HG03378 (cell line): Measurements from ENCODE around the gene IL25.
"Not testable (repeated sequence)": the region's sequence is repeated elsewhere in the genome, so short reads cannot be mapped to it uniquely, and the experiment has no call there.

Experiments used
- ATAC-seq: cut with Tn5 transposase; IDR thresholded peaks from one replicate; pipeline ENCODE4 v1.9.1; 2021; ENCODE audit warnings: mild to moderate bottlenecking, moderate library complexity; ENCODE audit not compliant: unreplicated experiment

Gene IL25

DNA sequence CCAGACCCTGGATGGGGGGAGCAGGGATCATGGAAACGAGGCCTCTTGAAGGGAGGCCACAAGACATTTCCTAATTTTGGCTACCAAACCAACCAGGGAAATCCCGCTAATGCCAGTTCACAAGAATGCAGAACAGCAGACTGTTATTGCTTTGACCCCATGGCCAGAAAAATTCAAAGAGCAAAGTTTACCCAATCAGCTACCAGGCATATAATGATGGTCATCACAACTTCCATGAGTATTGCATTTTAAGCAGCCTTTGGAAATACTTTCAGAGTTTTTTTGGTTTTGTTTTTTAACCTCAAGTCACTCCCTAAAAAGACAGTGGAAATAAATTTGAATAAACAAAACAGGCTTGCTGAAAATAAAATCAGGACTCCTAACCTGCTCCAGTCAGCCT is at the start of gene IL25:
IL25 (plus strand) TSS at position 301 of the 400 bp plus-strand sequence.
- ATAC-seq = no peak

DNA sequence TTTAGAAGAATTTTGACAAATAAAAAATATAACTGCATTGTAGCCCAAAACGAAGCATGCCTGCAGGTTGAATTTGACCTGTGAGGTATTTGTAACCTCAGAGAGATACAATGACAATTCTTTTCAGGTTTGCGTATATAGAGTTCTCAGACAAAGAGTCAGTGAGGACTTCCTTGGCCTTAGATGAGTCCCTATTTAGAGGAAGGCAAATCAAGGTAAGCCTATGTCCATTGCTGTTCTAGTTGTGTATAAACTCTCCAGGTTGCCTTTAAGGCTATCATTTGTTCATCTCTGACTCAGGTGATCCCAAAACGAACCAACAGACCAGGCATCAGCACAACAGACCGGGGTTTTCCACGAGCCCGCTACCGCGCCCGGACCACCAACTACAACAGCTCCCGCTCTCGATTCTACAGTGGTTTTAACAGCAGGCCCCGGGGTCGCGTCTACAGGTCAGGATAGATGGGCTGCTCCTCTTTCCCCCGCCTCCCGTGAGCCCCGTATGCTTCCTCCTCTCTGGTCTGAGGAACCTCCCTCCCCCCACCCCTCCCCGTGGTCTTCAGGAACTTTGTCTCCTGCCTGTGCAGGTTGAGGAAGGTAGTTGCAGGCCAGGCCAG is 48.7 kb upstream of the IL25 start:
- no peak for ATAC-seq

DNA sequence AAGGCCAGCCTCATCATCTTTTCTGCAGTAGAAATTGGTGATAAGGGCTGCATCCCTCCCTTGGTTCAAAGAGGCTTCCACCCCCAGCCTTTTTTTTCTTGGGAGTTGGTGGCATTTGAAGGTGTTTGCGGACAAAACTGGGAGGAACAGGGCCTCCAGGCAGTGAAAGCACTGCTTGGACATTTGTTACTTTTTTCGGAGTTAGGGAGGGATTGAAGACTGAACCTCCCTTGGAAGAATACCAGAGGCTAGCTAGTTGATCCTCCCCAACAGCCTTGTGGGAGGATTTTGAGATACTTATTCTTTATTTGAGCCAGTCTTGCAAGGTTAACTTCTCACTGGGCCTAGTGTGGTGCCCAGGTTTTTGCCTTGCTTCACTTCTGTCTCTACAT is 48.2 kb upstream of the IL25 start:
- ATAC-seq = no peak

DNA sequence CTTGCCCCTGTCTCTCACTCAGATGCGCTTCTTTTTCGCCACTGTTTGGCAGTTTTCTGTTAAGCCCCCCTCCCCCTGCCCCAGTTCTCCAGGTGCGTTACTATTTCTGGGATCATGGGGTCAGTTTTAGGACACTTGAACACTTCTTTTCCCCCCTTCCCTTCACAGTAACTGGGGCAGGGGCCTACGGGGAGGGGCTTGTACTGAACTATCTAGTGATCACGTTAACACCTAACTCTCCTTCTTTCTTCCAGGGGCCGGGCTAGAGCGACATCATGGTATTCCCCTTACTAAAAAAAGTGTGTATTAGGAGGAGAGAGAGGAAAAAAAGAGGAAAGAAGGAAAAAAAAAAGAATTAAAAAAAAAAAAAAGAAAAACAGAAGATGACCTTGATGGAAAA is 47.6 kb upstream of the IL25 start:
- ATAC-seq = no peak

DNA sequence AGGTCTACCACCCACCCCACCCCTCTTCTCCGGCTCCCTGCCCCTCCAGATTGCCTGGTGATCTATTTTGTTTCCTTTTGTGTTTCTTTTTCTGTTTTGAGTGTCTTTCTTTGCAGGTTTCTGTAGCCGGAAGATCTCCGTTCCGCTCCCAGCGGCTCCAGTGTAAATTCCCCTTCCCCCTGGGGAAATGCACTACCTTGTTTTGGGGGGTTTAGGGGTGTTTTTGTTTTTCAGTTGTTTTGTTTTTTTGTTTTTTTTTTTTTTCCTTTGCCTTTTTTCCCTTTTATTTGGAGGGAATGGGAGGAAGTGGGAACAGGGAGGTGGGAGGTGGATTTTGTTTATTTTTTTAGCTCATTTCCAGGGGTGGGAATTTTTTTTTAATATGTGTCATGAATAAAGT is 46.9 kb upstream of the IL25 start:
- ATAC-seq = not testable (repeated sequence)

GRCh38 chr14:23326491-23327332 is 45.9 kb upstream of the IL25 start:
- ATAC-seq = no peak

DNA sequence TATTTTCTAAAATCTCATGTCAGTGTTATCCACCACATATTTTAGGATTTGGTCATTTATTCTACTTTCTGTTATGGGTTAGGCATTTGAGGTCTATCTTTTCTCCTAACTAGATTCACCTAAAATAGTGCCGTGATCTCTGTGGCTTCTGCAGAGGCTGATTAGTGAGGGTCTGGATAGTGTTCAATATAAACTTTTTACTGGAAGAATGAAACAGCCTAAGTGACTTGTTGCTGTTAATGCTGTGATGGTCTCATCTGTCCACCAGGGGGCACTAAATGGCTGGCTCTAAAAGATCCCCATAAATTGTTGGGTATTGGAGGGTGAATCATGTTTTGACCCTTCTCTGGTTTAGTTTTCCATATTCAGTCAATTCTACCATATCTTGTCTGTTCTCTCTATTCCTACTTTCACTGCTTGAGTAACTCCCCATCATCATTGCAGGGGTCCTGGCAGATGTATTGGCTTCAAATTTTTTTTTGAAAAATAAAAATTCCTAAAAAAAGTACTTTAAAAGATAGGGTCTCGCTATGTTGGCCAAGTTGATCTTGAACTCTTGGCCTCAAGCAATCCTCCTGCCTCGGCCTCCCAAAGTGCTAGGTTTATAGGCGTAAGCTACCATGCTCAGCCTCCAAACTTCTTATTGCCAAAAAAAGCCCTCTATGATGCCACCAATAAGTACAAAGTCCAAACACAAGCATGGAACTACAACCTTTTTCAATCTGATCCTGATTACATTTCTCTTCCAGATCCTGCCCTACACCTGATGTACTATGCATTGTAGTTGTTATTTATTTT is 44.5 kb upstream of the IL25 start:
- ATAC-seq = peak; percentile 56

DNA sequence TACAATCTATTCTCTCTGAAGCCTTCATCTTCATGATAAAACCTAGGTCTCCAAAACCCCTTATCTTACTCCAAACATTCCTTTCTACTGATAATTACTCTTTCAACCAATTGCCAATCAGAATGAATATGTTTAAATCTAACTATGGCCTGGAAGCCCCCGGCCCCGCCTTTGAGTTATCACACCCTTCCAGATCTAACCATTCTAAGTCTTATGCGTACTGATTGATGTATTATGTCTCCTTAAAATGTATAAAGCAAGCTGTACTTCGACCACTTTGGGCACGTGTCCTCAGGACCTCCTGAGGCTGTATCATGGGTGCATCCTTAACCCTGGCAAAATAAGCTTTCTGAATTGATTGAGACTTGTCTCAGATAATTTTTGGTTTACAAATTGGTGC is 37.0 kb upstream of the IL25 start:
- ATAC-seq = no peak

- no peak for ATAC-seq
These were observed 32.9 kb upstream of the IL25 start for GRCh38 chr14:23339506-23340268.

- ATAC-seq = no peak
These were observed 28.1 kb upstream of the IL25 start for GRCh38 chr14:23344481-23344880.

GRCh38 chr14:23345987-23346692 is 26.5 kb upstream of the IL25 start:
- ATAC-seq = no peak

DNA sequence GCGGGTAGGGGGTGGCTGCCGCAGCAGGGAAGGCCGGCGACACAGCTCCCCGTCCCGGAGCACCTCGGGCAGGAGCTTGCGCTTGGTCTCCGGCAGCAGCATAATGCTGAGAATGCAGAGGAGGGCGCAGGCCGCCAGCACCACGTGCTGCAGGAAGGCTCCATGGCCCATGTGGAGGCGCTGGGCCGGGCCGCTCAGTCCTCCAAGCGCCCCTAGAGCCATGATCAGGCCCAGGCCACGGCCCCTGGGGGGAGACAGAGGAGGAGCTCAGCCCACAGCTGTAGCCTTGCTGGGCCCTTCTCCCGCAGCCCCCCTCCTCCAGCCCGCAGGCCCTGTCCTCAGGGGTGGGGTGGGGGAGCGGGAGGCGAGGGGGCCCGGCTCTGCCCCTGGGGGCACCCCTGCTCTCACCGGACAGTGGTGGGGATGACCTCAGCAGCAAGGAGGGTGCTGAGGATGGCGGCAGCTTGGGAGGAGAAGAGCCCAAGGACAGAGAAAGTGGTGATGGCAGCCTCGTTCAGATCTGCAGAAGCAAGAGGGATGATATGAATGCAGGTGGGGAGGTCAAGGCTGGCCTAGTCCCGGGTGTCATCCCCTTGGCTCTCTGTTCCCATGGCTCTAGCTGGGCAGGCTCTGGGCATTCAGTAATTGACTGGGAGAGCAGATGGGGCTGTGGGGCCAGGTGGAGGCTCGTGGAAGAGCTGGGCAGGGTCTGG is 25.8 kb upstream of the IL25 start:
- no peak for ATAC-seq

DNA sequence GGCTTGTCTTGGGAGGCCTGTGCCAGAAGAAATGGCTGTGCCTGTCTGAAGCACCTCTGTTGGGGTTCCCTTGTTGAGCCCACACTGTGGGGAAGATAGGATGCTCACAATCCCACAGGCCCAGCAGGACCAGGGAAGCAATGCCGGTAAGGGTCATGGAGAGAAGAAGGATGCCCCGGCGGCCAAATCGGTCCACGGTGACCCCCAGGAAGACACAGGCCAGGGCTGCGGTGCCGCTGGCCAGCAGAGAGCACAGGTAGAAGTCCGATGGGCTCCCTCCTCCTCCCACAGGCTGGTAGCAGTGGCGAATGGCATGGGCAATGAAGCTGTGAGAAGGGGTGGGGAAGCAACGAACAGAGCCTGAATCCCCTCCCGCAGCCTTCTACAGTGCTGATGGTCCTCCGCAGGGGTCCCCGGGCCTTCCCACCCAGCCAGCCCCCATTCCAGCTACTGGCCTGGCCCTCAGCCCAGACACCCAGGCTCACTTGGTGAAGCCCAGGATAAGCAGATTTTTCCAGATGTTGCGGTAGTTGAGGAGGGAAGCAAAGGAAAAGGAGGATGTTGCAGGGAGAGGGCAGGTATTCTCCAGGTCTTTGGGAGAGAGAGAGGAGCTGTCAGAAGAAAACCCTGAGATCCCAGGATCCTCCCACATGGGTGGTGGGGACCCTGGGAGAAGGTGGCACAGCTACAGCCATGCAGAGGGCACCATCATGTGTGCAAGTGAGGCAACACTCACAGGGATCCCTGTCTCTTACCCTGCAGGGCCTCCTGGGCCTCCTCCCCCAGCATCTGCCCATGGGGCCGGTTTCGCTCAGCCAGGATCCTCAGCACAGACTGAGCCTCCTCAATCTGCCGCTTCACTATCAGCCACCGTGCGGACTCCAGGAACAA is 25.0 kb upstream of the IL25 start:
- ATAC-seq = no peak

GRCh38 chr14:23348297-23348655 is 24.3 kb upstream of the IL25 start:
- no peak for ATAC-seq

GRCh38 chr14:23349156-23349845 is 23.3 kb upstream of the IL25 start:
- no peak for ATAC-seq

- ATAC-seq = no peak
These were observed 20.7 kb upstream of the IL25 start for GRCh38 chr14:23351681-23352505.
